GM19099 (cell line): ENCODE results near the gene HDAC11.

Source experiments
- POLR2A ChIP-seq: IDR thresholded peaks from 3 replicates; pipeline ENCODE4 v1.6.1; 2011; ENCODE audit warnings: low read depth; ENCODE audit not compliant: insufficient read length; ENCODE audit errors: extremely low read depth

The HDAC11 gene

DNA sequence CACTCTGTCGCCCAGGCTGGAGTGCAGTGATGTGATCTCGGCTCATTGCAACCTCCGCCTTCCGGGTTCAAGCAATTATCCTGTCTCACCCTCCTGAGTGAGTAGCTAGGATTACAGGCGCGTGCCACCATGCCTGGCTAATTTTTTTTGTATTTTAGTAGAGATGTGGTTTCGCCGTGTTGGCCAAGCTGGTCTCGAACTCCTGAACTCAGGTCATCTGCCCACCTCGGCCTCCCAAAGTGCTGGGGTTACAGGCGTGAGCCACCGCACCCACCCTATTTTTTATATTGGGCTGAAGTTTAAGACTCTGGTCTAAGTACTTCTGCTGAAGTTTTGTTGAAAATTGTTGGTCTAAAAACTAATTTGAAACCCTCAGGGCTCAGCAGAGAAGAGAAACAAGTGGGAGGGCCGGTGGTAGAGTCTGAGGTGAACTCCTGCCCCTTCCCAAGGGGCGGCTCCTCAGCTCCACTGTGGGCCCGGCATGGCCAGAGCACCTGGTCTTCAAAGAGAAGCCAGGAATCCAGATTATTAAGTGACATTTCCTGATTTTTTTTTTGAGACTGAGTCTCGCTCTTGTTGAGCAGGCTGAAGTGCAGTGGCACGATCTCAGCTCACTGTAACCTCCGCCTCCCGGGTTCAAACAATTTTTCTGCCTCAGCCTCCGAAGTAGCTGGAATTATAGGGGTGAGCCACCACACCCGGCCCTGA, 4.0 kb downstream of the HDAC11 start:
- no peak for TF ChIP-seq POLR2A

DNA sequence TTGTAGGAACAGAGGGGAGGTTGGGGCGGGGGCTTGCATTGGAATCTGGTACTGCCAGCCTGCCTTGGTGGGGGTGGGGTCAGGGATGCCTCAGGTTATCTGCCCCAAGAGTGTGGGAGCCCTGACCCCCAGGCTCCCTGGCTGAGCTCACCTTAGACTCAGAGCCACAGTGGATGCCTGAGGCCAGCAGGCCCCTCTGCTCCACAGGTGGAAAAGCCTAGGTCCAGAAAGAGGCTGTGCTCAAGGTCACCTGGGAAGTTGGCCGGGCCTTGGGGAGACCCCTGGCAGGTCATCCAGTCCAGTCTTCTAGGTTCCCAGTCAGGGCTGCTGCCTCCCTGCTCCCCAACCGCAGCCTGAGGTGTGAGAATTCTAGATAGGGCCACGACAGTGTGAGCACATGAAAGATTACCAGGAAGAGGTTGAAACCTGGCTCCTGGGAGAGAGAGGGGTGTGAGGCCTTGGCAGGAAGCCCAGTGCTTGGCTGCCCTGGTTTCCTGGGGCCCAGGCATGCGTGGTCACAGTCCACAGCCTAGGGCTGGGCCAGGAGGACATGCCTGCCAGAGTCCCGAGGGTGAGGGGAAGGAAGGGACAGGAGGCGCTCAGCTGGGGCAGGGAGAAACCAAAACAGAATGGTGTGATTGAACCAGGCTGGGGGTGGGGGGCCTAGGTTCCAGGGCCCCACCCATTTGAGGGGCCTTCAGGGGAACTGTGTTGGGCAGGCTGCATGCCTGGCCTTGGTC, 4.9 kb downstream of the HDAC11 start:
- no peak for TF ChIP-seq POLR2A

DNA sequence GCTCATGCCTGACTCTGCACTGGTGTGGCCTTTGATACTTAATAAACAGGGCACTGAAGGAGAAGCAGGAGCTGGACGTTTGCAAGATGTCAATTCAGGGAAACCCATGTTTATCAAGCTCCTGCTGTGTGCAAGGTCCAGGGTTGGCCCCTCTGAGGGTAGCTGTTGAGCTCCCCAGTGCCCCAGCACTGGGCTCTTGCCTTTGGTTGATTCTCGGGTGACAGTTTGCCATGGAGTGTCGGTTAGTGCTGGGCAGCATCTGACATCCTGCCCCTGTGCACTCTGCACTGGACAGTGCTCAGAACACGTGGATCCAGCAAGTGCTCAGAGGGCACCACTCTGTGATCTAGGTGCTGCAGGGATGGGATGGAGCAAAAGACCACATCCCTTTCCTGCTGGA, 7.3 kb downstream of the HDAC11 start:
- no peak for TF ChIP-seq POLR2A

DNA sequence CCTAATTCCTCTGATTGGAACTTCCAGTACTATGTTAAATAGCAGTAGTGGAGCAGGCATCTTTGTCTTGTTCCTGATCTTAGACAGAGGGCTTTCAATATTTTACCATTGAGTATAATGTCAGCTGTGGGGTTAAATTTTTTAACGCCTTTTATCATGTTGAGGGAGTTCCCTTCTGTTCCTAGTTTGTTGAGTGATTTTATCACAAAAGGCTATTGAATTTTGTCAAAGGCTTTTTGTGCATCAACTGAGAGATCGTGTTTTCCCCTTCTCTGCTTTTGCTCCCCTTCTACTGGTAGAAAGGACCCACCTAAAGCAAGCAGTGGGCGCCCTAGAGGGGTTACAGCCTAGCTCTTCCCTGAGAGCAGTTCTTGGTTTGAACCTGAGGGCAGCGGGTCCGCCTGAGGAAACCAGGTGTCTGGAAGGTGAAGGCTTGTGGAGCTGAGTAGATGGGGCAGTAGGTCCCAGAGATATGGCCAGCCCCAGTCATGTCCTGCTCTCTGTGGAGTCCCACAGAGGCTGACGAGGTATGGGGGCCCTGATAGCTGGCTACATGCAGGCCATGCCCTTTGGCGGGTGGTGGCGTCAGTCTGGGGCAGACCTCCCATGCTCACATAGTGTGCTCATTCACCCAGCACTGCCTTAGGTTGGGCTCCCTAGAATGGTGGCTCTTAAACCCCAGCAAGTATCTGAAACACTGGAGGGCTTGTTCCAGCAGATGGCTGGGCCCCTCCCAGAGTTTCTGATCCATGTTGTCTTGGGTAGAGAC, 11.3 kb downstream of the HDAC11 start:
- no peak for TF ChIP-seq POLR2A

DNA sequence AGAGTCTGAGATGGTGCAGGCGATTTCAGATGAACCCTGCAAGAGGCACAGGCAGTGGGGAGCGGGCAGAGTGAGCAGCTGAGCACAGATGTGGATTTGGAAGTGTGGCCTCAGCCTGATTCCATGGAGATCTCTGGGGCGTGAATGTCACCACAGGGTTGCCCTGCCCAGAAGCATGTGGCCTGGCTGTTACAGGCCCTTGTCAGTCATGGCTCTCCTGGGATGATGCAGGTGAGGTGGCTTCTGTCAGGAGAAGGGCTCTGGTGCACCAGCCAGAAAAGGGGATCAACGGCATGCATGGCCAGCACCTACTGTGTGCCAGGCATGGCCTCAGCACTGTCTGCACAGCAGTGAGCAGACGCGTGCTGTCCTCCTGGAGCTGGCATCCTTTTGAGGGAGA, 11.9 kb downstream of the HDAC11 start:
- no peak for TF ChIP-seq POLR2A

DNA sequence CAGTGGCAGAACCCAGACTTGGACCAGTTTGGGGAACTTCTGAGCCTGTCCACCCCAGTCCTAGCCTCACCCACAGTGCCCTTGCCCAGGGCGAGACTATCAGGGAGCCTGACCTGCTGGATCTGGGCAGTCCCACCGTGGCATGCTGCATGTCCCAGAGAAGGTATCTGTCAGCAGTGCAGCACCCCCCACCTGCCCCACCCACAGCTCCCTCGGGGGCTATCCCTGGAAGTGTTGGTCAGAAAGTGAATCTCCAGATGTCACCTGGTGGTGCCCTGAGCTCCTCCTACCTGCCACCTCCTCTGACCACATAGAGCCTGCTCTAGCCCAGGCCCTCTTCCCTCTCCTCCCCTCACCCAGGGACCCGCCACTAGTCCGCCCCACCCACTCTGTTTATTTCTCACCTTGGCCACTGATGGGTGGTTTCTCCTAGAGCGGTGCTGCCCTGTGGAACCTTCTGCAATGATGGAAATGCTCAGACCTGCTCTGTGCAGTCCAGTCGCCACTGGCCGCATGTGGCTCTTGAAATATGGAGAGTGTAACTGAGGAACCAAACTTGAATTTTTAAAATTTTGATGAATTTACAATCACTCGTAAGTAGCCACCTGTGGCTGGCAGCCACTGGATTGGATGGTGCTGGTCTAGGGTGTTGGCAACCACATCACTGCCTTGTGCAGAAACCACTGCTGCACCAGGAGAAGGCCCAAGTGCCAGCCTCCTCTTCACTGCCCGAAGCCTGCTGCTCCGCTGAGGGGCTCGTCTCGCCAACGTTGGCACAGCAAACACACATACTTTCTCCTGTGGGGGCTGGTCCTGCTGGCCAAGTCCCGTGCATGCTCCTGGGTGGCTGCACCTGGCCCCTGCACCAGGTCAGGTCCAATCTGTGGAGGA, 13.1 kb downstream of the HDAC11 start:
- no peak for TF ChIP-seq POLR2A

DNA sequence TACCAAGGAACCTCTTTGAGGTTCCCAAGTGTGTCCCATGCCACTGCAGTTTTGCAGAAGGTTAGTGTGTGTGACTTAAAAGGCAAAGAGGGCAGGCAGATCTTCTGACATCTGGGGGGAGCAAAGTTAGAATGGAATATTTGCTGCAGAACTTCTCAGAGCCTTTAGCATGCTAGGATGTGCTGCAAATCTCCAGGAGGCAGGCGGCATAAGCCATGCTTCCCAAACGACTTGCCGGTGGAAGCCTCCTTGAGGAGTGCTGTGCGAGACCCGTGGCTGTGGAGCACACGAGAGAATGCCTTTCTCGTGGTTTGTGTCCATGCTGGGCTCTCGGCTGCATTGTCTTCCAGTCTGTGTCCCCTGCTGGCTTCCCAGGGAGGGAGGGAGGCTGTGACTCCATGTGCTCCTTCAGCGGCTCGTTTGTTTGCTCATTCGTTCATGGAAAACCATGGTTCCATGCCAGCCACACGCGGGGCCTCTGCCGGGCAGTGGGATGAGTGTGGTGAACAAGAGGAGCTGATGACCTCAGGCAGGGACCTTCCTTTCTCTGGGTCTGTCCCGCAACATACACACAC, 13.8 kb downstream of the HDAC11 start:
- no peak for TF ChIP-seq POLR2A

DNA sequence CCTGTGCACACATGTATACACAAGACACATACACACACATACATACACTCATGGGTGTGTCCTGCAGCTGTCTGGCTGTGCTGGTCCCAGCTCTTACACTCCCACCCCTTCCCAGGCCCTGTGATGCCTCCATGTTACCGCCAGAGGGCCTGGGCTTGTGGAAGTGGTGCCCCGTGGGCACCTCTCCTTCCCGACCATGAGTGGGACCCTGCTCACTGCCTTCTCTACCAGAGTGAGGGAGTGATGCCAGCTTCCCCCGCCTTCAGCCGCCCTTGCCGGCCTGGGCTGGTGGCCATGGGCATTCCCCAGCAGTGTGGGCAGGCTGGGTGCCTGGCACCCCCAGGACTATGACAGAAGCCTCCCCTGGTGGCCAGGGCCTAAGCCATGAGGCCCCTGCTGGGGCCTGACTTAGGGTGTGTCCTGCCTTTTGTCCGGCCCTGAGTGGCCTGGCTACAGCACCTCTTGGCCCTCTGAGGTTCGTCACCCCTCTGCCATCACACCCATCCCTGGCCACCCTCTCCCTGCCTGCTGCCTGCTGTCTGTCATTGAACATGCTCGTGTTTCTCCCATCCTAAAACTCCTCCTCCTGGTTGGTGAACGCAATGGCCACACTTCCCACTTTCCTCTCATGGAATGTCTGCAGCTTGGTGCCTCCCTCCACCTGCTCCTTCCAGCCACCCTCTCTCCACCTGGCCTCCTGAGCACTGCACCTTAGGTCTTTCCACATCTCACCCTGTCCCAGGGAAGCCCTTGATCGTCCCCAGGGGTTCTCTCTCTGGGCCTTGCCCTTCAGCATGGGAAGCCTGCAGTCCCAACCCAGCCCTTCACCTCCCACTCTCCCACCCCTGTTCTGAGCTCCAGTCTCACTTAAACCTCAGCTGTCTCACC, 14.6 kb downstream of the HDAC11 start:
- no peak for TF ChIP-seq POLR2A

DNA sequence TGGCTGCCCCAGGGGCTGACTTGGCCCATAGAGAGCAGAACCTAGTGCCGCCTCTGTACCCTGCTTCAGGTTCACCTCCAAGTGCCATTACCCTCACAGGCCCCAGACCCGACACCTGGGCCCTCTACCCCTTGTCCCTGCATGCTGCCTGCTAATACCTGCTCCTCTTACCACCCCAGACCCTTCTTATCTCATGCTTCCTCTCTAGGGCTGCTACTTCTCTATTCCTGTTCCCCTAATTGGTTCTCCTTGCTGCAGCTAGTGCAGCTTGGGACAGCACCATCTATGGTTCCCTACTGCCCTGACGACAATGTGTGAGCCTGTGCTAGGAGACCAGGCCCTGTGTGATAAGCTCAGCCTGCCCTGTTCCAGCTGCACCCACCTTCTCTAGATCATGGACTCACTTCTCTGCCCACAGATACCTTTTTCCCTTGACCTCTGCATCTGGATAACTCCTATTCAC, 15.3 kb downstream of the HDAC11 start:
- TF ChIP-seq POLR2A, result no peak

DNA sequence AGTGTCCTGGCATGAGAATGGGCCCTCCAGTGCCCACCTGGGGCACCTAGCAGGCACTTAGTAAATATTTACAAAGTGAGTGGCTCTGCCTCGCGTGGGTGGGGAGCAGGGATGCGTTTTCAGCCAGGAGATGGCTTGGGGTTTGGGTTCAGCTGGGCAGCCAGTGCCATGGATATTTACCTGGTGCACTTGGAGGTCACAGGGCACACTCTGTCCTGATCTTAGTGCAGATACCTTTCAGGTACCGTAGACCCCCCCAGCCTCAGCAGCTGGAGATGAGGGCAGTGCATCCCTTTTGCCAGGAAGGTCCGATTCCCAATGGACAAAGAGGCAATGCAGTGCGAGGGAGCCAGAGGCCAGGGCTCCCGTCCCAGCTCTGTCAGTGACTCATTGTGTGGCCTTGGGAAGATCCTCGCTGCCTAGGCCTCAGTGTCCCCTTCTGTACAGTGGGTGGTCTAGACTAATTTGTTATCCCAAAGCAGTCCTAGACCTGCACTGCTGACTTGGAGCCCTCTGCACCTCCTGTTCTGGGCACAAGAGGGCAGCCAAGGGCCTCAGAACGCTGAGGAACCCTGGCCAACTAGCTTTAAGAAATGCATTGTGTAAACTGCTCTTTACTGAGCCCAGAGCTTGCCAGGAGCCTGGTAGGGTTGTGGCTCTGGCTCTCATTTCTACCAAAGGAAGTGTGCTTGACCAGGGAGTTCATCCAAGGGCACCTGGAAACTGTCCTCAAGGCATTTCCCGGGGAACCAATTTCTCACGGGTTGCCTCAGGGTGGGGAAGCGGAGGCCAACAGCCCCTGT, 16.0 kb downstream of the HDAC11 start:
- TF ChIP-seq POLR2A, result no peak

DNA sequence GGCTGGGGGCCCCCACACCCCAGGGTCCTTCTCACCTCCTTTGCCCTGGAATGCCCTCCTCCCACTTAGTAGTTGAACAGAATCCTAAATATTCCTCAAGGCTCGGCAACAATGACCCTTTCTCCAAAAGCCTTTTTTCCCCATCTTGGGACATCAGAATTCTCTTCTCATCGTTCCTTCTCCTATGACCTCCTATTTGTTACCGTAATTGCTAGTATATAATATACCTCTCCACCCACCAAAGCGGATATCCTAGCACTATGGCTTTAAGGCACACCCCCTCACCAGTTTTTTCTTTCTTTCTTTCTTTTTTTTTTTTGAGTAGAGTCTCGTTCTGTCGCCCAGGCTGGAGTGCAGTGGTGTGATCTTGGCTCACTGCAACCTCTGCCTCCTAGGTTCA, 16.8 kb downstream of the HDAC11 start:
- TF ChIP-seq POLR2A, result no peak

DNA sequence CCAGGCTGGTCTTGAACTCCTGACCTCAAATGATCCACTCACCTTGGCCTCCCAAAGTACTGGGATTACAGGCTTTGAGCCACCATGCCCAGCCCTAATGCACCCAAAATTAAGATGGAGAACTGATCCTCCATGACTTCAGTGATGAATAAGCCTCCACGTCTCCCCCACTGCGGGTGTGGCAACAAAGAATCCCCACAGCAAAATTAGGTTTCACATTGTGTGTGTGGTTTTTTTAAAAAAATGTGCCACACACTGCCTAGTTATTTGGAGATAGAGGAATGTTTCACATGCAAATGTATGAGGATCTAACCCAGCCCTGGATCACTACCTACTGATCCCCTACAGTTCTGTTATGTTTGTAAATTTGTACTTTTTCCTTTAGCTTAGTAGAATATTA, 17.3 kb downstream of the HDAC11 start:
- no peak for TF ChIP-seq POLR2A
